GM15510 (cell line): ENCODE measurements around the gene SV2B.

ENCODE experiments used
- POLR2A ChIP-seq: IDR thresholded peaks from 3 replicates; pipeline ENCODE4 v1.6.1; 2011; ENCODE audit warnings: borderline replicate concordance; ENCODE audit not compliant: insufficient read length; ENCODE audit errors: extremely low read depth

Gene SV2B

GRCh38 chr15:91345736-91346135 lies 245.7 kb downstream of the SV2B start:
- TF ChIP-seq POLR2A = no peak

GRCh38 chr15:91346259-91346658 lies 246.2 kb downstream of the SV2B start:
- no peak for TF ChIP-seq POLR2A

- TF ChIP-seq POLR2A = no peak
Observed at GRCh38 chr15:91348752-91349500, 248.9 kb downstream of the SV2B start.
